Measurements from ENCODE around the gene PARP11.

- TF ChIP-seq POLR2AphosphoS5 (IDR thresholded peaks at IDR 0.05; ENCODE audit: borderline replicate concordance, low read depth, low read length), result no peak
- no peak for TF ChIP-seq FOXP2 (optimal IDR thresholded peaks at IDR 0.05; ENCODE audit: control extremely low read depth, extremely low read length, insufficient read depth)
- TF ChIP-seq EZH2 (IDR thresholded peaks at IDR 0.05), result no peak
Measured at GRCh38 chr12:3795492-3796133, 77.6 kb downstream of the PARP11 start.
